ENCODE measurements around the gene ZNF784.

ZNF784 gene

GRCh38 chr19:55626350-55626749 lies 2.0 kb upstream of the ZNF784 start:
- Histone ChIP-seq H3K4me3 (replicated peaks; ENCODE audit: insufficient read depth, low read length) (no peak overlapping the region), H3K27me3 (ENCODE audit: insufficient read depth, poor library complexity, severe bottlenecking) (no peaks in the 10 kb centered on the region), H3K27ac (replicated peaks) (no peak overlapping the region)
- TF ChIP-seq POLR2AphosphoS5 (IDR thresholded peaks at IDR 0.05; ENCODE audit: low read depth) (no peak), SPI1 (IDR thresholded peaks at IDR 0.05; ENCODE audit: borderline replicate concordance, low read depth) (no peak), CTCF (IDR thresholded peaks at IDR 0.05; ENCODE audit: insufficient read depth, low read length) (no peak), GABPA (IDR thresholded peaks at IDR 0.05; ENCODE audit: low read depth) (no peak), REST (IDR thresholded peaks at IDR 0.05; ENCODE audit: insufficient replicate concordance, low read depth) (no peak)
- no peak for DNase-seq (ENCODE audit: low read depth in 1 of 2, low spot score in 1 of 2)

DNA sequence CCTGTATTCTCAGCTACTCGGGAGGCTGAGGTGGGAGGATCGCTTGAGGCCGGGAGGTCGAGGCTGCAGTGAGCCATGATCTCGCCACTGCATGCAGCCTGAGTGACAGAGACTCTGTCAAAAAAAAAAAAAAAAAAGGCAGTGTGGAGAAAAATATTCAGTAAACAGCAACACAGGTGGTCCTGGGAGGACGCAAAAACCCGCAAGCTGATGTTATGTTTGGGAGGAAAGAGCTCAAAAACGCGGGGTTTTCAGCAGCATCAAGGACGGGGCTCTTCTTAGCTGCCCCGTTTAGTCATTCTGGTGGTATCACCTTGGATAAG lies 599 bp upstream of the ZNF784 start:
- no peak for DNase-seq (ENCODE audit: low read depth in 1 of 2, low spot score in 1 of 2)
- Histone ChIP-seq H3K27me3 (ENCODE audit: insufficient read depth, poor library complexity, severe bottlenecking) (no peaks in the 10 kb centered on the region), H3K4me3 (replicated peaks; ENCODE audit: insufficient read depth, low read length) (peak overlapping the region; percentile 46), H3K27ac (replicated peaks) (peak overlapping the region; percentile 82)
- TF ChIP-seq POLR2AphosphoS5 (IDR thresholded peaks at IDR 0.05; ENCODE audit: low read depth): no peak
- TF ChIP-seq REST (IDR thresholded peaks at IDR 0.05; ENCODE audit: insufficient replicate concordance, low read depth): no peak
- no peak for TF ChIP-seq CTCF (IDR thresholded peaks at IDR 0.05; ENCODE audit: insufficient read depth, low read length)
- TF ChIP-seq GABPA (IDR thresholded peaks at IDR 0.05; ENCODE audit: low read depth): no peak
- no peak for TF ChIP-seq SPI1 (IDR thresholded peaks at IDR 0.05; ENCODE audit: borderline replicate concordance, low read depth)

DNA sequence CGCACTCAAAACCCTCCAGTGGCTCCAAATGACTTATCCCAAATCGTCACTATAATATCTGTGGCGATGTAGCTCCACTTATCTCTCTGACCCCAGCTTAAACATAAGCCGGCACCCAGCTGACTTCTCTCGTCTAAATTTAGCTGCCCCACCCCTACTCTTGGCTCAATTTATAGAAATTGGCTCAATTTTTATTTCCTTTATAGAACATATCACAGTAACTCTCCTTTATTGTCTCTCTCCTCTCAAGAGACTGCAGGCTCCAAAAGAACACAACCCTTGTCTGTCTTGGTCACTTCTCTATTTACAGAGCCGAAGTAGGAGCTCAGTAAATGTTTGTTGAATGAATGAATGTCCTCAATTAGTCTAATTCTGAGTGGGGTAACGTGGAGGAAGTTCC lies 805 bp downstream of the ZNF784 start:
- Histone ChIP-seq H3K27me3 (ENCODE audit: insufficient read depth, poor library complexity, severe bottlenecking) (no peaks in the 10 kb centered on the region), H3K4me3 (replicated peaks; ENCODE audit: insufficient read depth, low read length) (peak overlapping the region; percentile 20; the same call in 1 of the 2 replicates), H3K27ac (replicated peaks) (peak overlapping the region; percentile 15)
- TF ChIP-seq GABPA (IDR thresholded peaks at IDR 0.05; ENCODE audit: low read depth): no peak
- no peak for DNase-seq (ENCODE audit: low read depth in 1 of 2, low spot score in 1 of 2)

- no peak overlapping the region for H3K4me3 ChIP-seq (replicated peaks; ENCODE audit: insufficient read depth, low read length)
- no peak for DNase-seq (ENCODE audit: low read depth in 1 of 2, low spot score in 1 of 2)
- TF ChIP-seq GABPA (IDR thresholded peaks at IDR 0.05; ENCODE audit: low read depth): no peak
- TF ChIP-seq SPI1 (IDR thresholded peaks at IDR 0.05; ENCODE audit: borderline replicate concordance, low read depth): no peak
- no peak for TF ChIP-seq POLR2AphosphoS5 (IDR thresholded peaks at IDR 0.05; ENCODE audit: low read depth)
- H3K27ac ChIP-seq (replicated peaks): no peak overlapping the region
- H3K27me3 ChIP-seq (ENCODE audit: insufficient read depth, poor library complexity, severe bottlenecking): no peaks in the 10 kb centered on the region
Measured at GRCh38 chr19:55623130-55623529, 1.2 kb downstream of the ZNF784 start.

GRCh38 chr19:55622242-55622969 lies 2.0 kb downstream of the ZNF784 start:
- H3K4me3 ChIP-seq (replicated peaks; ENCODE audit: insufficient read depth, low read length): no peak overlapping the region
- DNase-seq (ENCODE audit: low read depth in 1 of 2, low spot score in 1 of 2): no peak
- TF ChIP-seq GABPA (IDR thresholded peaks at IDR 0.05; ENCODE audit: low read depth): no peak
- TF ChIP-seq CTCF (IDR thresholded peaks at IDR 0.05; ENCODE audit: insufficient read depth, low read length): no peak
- TF ChIP-seq SPI1 (IDR thresholded peaks at IDR 0.05; ENCODE audit: borderline replicate concordance, low read depth): no peak
- TF ChIP-seq POLR2AphosphoS5 (IDR thresholded peaks at IDR 0.05; ENCODE audit: low read depth): no peak
- no peak for TF ChIP-seq REST (IDR thresholded peaks at IDR 0.05; ENCODE audit: insufficient replicate concordance, low read depth)
- no peaks in the 10 kb centered on the region for H3K27me3 ChIP-seq (ENCODE audit: insufficient read depth, poor library complexity, severe bottlenecking)
- H3K27ac ChIP-seq (replicated peaks): no peak overlapping the region

All from HL-60 (cell line).